HEK293 (cell line): Measurements from ENCODE around the gene RXFP4.

Experiments used
- CTCF ChIA-PET: fragments of 350-600 bp; formaldehyde crosslinking; extraction: SDS; loops from one replicate; lab custom pipeline; 2021; ENCODE audit warnings: antibody characterized with exemption; lab: Yijun Ruan, JAX
- POLR2A ChIA-PET: fragments of 300-600 bp; formaldehyde crosslinking; extraction: SDS; loops from one replicate; lab custom pipeline; 2020; ENCODE audit warnings: antibody characterized with exemption, inconsistent platforms; lab: Yijun Ruan, JAX
- H3K27ac ChIP-seq: fragments of 200-500 bp; sonication (Bioruptor generic); 2 replicates; pipeline ENCODE4 v1.5.1; 2014; ENCODE audit warnings: low read depth, low read length, control low read depth, inconsistent platforms; ENCODE audit errors: extremely low read depth
- H3K36me3 ChIP-seq, 2 experiments: fragments of 200-500 bp in 1 of 2; sonication (Bioruptor generic) in 1 of 2; 1 replicate in 1 of 2; 2 replicates in 1 of 2; pipeline ENCODE4 v1.5.1; 2014 to 2017; ENCODE audit warnings: inconsistent platforms in 2 of 2, low read length in 2 of 2; ENCODE audit not compliant: control insufficient read depth in 2 of 2, insufficient read depth in 1 of 2
- H3K4me1 ChIP-seq: fragments of 200-500 bp; sonication (Bioruptor generic); 2 replicates; pipeline ENCODE4 v1.5.1; 2014; ENCODE audit warnings: mild to moderate bottlenecking, low read length, inconsistent platforms; ENCODE audit not compliant: control insufficient read depth, insufficient read depth
- H3K4me3 ChIP-seq: 2 replicates; pipeline ENCODE4 v1.5.1; 2011; ENCODE audit warnings: low read depth, mild to moderate bottlenecking, control low read depth, low read length, moderate library complexity
- H3K9me3 ChIP-seq: fragments of 200-500 bp; sonication (Bioruptor generic); 2 replicates; pipeline ENCODE4 v1.5.1; 2014; ENCODE audit warnings: low read depth, low read length, inconsistent platforms; ENCODE audit not compliant: control insufficient read depth, insufficient read depth
- GLI2 ChIP-seq: fragments of 450-650 bp; formaldehyde crosslinking; IDR thresholded peaks from 2 replicates; pipeline ENCODE4; 2017; ENCODE audit warnings: missing biosample characterization, missing genetic modification characterization, low read depth, borderline replicate concordance
- GLIS2 ChIP-seq: fragments of 450-650 bp; formaldehyde crosslinking; IDR thresholded peaks from 2 replicates; pipeline ENCODE4 v1.5.1; 2016; ENCODE audit warnings: missing biosample characterization, missing genetic modification characterization
- PRDM1 ChIP-seq: fragments of 450-650 bp; formaldehyde crosslinking; IDR thresholded peaks from 2 replicates; pipeline ENCODE4; 2016; ENCODE audit warnings: missing biosample characterization, missing genetic modification characterization
- ZFP41 ChIP-seq: fragments of 450-650 bp; formaldehyde crosslinking; IDR thresholded peaks from 2 replicates; pipeline ENCODE4 v1.5.1; 2016; ENCODE audit warnings: missing biosample characterization, missing genetic modification characterization, borderline replicate concordance
- ZNF214 ChIP-seq: fragments of 450-650 bp; formaldehyde crosslinking; IDR thresholded peaks from 2 replicates; pipeline ENCODE4 v1.5.1; 2017; ENCODE audit warnings: missing biosample characterization, mild to moderate bottlenecking, missing genetic modification characterization, borderline replicate concordance
- ZNF324 ChIP-seq: fragments of 450-650 bp; formaldehyde crosslinking; IDR thresholded peaks from 2 replicates; pipeline ENCODE4 v1.5.1; 2016; ENCODE audit warnings: missing biosample characterization, missing genetic modification characterization
- ZNF48 ChIP-seq: fragments of 450-650 bp; formaldehyde crosslinking; IDR thresholded peaks from 2 replicates; pipeline ENCODE4 v1.5.1; 2016; ENCODE audit warnings: missing biosample characterization, missing genetic modification characterization
- ZNF529 ChIP-seq: fragments of 450-650 bp; formaldehyde crosslinking; IDR thresholded peaks from 2 replicates; pipeline ENCODE4 v1.5.1; 2017; ENCODE audit warnings: missing genetic modification characterization, missing biosample characterization; ENCODE audit not compliant: insufficient replicate concordance
- ZNF585B ChIP-seq: fragments of 450-650 bp; formaldehyde crosslinking; IDR thresholded peaks from 2 replicates; pipeline ENCODE4 v1.5.1; 2016; ENCODE audit warnings: missing biosample characterization, missing genetic modification characterization
- ZNF623 ChIP-seq: fragments of 450-650 bp; formaldehyde crosslinking; IDR thresholded peaks from 2 replicates; pipeline ENCODE4 v1.5.1; 2016; ENCODE audit warnings: missing biosample characterization, missing genetic modification characterization
- ZNF664 ChIP-seq: fragments of 450-650 bp; formaldehyde crosslinking; IDR thresholded peaks from 2 replicates; pipeline ENCODE4 v1.5.1; 2016; ENCODE audit warnings: missing biosample characterization, missing genetic modification characterization
- ZNF707 ChIP-seq: fragments of 450-650 bp; formaldehyde crosslinking; IDR thresholded peaks from 2 replicates; pipeline ENCODE4 v1.5.1; 2016; ENCODE audit warnings: missing biosample characterization, missing genetic modification characterization
- ZNF785 ChIP-seq: fragments of 450-650 bp; formaldehyde crosslinking; IDR thresholded peaks from 2 replicates; pipeline ENCODE4 v1.5.1; 2016; ENCODE audit warnings: missing biosample characterization, missing genetic modification characterization
- ZNF791 ChIP-seq: fragments of 450-650 bp; formaldehyde crosslinking; IDR thresholded peaks from 2 replicates; pipeline ENCODE4 v1.5.1; 2016; ENCODE audit warnings: missing biosample characterization, missing genetic modification characterization
- ZSCAN18 ChIP-seq: fragments of 450-650 bp; formaldehyde crosslinking; IDR thresholded peaks from 2 replicates; pipeline ENCODE4 v1.5.1; 2016; ENCODE audit warnings: missing biosample characterization, missing genetic modification characterization
- TF ChIP-seq, protein P1 (sequence below): fragments of 450-650 bp; formaldehyde crosslinking; IDR thresholded peaks from 2 replicates; pipeline ENCODE4 v1.5.1; 2016; ENCODE audit warnings: missing biosample characterization, missing genetic modification characterization, borderline replicate concordance
- TF ChIP-seq, protein P2 (sequence below): fragments of 450-650 bp; formaldehyde crosslinking; IDR thresholded peaks from 2 replicates; pipeline ENCODE4 v1.5.1; 2016; ENCODE audit warnings: missing biosample characterization, missing genetic modification characterization
- TF ChIP-seq, protein P3 (sequence below): fragments of 450-650 bp; formaldehyde crosslinking; IDR thresholded peaks from 2 replicates; pipeline ENCODE4 v1.5.1; 2017; ENCODE audit warnings: missing biosample characterization, missing genetic modification characterization

The RXFP4 gene

GRCh38 chr1:155931332-155932038, 10.0 kb upstream of the RXFP4 start (continued):
- TF ChIP-seq ZNF324 (tag by site-specific recombination): no peak
- no peak for TF ChIP-seq ZNF785 (tag by site-specific recombination)
- no peak for TF ChIP-seq ZSCAN18 (tag by site-specific recombination)

DNA sequence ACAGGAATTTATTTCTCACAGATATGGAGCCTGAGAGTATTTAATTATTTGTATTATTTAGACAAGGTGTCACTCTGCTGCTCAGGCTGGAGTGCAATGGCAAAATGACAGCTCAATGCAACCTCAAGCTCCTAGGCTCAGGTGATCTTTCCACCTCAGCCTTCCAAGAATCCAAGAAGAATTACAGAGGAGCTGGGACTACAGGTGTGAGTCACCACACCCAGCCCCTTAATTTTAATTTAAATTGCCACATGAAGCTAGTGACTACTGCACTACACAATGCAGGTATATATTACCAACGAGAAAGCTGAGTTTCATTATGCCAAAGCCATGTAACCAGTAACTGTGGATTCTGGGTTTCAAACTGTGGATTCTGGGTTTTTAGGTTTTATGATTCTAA, 9.4 kb upstream of the RXFP4 start:
- no peaks in the 10 kb centered on the region; the same call in none of the 2 replicates for H3K4me1 ChIP-seq
- TF ChIP-seq ZNF707: no peak
- no peak for TF ChIP-seq ZNF529 (tag by site-specific recombination)
- TF ChIP-seq ZNF585B (tag by site-specific recombination): no peak
- TF ChIP-seq, protein P1, sequence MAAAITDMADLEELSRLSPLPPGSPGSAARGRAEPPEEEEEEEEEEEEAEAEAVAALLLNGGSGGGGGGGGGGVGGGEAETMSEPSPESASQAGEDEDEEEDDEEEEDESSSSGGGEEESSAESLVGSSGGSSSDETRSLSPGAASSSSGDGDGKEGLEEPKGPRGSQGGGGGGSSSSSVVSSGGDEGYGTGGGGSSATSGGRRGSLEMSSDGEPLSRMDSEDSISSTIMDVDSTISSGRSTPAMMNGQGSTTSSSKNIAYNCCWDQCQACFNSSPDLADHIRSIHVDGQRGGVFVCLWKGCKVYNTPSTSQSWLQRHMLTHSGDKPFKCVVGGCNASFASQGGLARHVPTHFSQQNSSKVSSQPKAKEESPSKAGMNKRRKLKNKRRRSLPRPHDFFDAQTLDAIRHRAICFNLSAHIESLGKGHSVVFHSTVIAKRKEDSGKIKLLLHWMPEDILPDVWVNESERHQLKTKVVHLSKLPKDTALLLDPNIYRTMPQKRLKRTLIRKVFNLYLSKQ (tag by site-specific recombination): no peak
- TF ChIP-seq GLIS2 (tag by site-specific recombination): no peak
- TF ChIP-seq ZNF214 (tag by site-specific recombination): no peak
- no peak for TF ChIP-seq ZNF48 (tag by site-specific recombination)
- TF ChIP-seq, protein P2, sequence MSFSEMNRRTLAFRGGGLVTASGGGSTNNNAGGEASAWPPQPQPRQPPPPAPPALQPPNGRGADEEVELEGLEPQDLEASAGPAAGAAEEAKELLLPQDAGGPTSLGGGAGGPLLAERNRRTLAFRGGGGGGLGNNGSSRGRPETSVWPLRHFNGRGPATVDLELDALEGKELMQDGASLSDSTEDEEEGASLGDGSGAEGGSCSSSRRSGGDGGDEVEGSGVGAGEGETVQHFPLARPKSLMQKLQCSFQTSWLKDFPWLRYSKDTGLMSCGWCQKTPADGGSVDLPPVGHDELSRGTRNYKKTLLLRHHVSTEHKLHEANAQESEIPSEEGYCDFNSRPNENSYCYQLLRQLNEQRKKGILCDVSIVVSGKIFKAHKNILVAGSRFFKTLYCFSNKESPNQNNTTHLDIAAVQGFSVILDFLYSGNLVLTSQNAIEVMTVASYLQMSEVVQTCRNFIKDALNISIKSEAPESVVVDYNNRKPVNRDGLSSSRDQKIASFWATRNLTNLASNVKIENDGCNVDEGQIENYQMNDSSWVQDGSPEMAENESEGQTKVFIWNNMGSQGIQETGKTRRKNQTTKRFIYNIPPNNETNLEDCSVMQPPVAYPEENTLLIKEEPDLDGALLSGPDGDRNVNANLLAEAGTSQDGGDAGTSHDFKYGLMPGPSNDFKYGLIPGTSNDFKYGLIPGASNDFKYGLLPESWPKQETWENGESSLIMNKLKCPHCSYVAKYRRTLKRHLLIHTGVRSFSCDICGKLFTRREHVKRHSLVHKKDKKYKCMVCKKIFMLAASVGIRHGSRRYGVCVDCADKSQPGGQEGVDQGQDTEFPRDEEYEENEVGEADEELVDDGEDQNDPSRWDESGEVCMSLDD: no peak
- TF ChIP-seq ZNF791: no peak
- TF ChIP-seq, protein P3, sequence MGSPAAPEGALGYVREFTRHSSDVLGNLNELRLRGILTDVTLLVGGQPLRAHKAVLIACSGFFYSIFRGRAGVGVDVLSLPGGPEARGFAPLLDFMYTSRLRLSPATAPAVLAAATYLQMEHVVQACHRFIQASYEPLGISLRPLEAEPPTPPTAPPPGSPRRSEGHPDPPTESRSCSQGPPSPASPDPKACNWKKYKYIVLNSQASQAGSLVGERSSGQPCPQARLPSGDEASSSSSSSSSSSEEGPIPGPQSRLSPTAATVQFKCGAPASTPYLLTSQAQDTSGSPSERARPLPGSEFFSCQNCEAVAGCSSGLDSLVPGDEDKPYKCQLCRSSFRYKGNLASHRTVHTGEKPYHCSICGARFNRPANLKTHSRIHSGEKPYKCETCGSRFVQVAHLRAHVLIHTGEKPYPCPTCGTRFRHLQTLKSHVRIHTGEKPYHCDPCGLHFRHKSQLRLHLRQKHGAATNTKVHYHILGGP (tag by site-specific recombination): no peak
- no peak for TF ChIP-seq ZNF664 (tag by site-specific recombination)
- no peak for TF ChIP-seq GLI2
- TF ChIP-seq ZNF623 (tag by site-specific recombination): no peak
- no peak for TF ChIP-seq PRDM1 (tag by site-specific recombination)
- TF ChIP-seq ZFP41: no peak
- CTCF ChIA-PET: interaction anchor here (0.7 to 1.9 kb wide), 9 partner anchors 9 to 722 kb away, joined by 3 to 8 read pairs (median 3); no protein-coding TSS in a partner anchor
- H3K27ac ChIP-seq: no peak overlapping the region
- POLR2A ChIA-PET: interaction anchor here (1.2 to 3.4 kb wide), 5 partner anchors 9 to 44 kb away, joined by 4 to 21 read pairs (median 6); partner anchors contain the start of gene RXFP4
- H3K36me3 ChIP-seq: peaks cover 53 to 68% of the 10 kb centered on the region in 2 experiments
- H3K4me3 ChIP-seq: no peak overlapping the region; the same call in 1 of the 2 replicates
- H3K9me3 ChIP-seq: no peaks in the 10 kb centered on the region
